Measurements from ENCODE around the gene CD69.
"Not testable (repeated sequence)": the region's sequence is repeated elsewhere in the genome, so short reads cannot be mapped to it uniquely, and the experiment has no call there.

Gene CD69

DNA sequence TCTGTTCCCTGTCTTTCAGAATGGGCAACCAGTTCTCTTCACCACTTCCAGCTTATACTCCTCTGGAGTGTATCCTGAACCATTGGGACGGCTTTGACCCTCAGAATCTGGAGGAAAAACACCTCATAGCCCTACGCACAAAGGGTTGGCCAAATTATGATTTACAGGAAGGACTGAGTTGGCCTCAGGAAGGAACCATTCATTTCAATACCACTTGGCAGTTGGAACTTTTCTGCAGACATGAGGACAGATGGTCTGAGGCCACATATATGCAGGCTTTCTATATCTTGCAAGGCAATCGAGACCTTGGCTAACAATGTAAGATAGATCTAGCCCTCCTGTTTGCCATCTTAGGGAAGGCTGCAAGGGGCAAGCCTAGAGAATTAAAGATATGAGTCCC lies 51.8 kb downstream of the CD69 start:
- no peaks in the 10 kb centered on the region for H3K27me3 ChIP-seq (replicated peaks)
- in situ Hi-C loops (cut with HindIII; ENCODE audit: low pct_ligation_motif_present, low sequenced_read_pairs), result loop anchor here (10.0 kb wide), 1 partner anchor 74 kb away; no protein-coding TSS in a partner anchor
- no peak overlapping the region for H3K27ac ChIP-seq
- H3K36me3 ChIP-seq (replicated peaks), result no peaks in the 10 kb centered on the region
- H3K4me3 ChIP-seq (ENCODE audit: low read depth, low read length), result no peak overlapping the region
- DNase-seq, result no peak
- TF ChIP-seq, protein P1, sequence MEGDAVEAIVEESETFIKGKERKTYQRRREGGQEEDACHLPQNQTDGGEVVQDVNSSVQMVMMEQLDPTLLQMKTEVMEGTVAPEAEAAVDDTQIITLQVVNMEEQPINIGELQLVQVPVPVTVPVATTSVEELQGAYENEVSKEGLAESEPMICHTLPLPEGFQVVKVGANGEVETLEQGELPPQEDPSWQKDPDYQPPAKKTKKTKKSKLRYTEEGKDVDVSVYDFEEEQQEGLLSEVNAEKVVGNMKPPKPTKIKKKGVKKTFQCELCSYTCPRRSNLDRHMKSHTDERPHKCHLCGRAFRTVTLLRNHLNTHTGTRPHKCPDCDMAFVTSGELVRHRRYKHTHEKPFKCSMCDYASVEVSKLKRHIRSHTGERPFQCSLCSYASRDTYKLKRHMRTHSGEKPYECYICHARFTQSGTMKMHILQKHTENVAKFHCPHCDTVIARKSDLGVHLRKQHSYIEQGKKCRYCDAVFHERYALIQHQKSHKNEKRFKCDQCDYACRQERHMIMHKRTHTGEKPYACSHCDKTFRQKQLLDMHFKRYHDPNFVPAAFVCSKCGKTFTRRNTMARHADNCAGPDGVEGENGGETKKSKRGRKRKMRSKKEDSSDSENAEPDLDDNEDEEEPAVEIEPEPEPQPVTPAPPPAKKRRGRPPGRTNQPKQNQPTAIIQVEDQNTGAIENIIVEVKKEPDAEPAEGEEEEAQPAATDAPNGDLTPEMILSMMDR (IDR thresholded peaks at IDR 0.05; ENCODE audit: low read depth, low read length, missing control alignments), result no peak

- no peaks in the 10 kb centered on the region for H3K36me3 ChIP-seq (replicated peaks)
- H3K4me3 ChIP-seq (ENCODE audit: low read depth, low read length), result no peak overlapping the region
- DNase-seq, result peak; percentile 36
- in situ Hi-C loops (cut with HindIII; ENCODE audit: low pct_ligation_motif_present, low sequenced_read_pairs), result loop anchor here (10.0 kb wide), 1 partner anchor 73 kb away; no protein-coding TSS in a partner anchor
- no peaks in the 10 kb centered on the region for H3K27me3 ChIP-seq (replicated peaks)
- no peak overlapping the region for H3K27ac ChIP-seq
- TF ChIP-seq, protein P1 (IDR thresholded peaks at IDR 0.05; ENCODE audit: low read depth, low read length, missing control alignments), result peak; percentile 86
Observed at GRCh38 chr12:9707864-9708808, 52.6 kb downstream of the CD69 start.

- Histone ChIP-seq H3K27ac (no peak overlapping the region), H3K4me3 (ENCODE audit: low read depth, low read length) (no peak overlapping the region)
- in situ Hi-C loops (cut with HindIII; ENCODE audit: low pct_ligation_motif_present, low sequenced_read_pairs), result loop anchor here (10.0 kb wide), 1 partner anchor 73 kb away; no protein-coding TSS in a partner anchor
Observed at GRCh38 chr12:9707356-9707755, 53.3 kb downstream of the CD69 start.

DNA sequence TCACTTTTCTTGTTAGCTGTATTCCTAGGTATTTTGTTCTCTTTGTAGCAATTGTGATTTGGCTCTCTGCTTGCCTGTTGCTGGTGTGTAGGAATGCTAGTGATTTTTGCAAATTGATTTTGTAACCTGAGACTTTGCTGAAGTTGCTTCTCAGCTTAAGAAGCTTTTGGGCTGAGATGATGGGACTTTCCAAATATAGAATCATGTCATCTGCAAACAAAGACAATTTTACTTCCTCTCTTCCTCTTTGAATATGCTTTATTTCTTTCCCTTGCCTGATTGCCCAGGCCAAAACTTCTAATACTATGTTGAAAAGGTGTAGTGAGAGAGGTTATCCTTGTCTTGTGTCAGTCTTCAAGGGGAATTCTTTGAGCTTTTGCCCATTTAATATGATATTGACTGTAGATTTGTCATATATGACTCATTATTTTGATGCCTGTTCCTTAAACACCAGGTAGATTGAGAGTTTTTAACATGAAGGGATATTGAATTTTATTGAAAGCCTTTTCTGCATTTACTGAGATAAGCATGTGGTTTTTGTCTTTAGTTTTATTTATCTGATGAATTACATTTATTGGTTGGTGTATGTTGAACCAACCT lies 54.5 kb downstream of the CD69 start:
- TF ChIP-seq, protein P1 (IDR thresholded peaks at IDR 0.05; ENCODE audit: low read depth, low read length, missing control alignments), result no peak
- Histone ChIP-seq H3K27me3 (replicated peaks) (no peaks in the 10 kb centered on the region), H3K36me3 (replicated peaks) (no peaks in the 10 kb centered on the region), H3K4me3 (ENCODE audit: low read depth, low read length) (no peak overlapping the region), H3K27ac (no peak overlapping the region)
- DNase-seq, result no peak
- in situ Hi-C loops (cut with HindIII; ENCODE audit: low pct_ligation_motif_present, low sequenced_read_pairs), result loop anchor here (10.0 kb wide), 1 partner anchor 71 kb away; no protein-coding TSS in a partner anchor

More at GRCh38 chr12:9707356-9707755, 53.3 kb downstream of the CD69 start:
- Histone ChIP-seq H3K27me3 (replicated peaks) (no peaks in the 10 kb centered on the region), H3K36me3 (replicated peaks) (no peaks in the 10 kb centered on the region)
- no peak for DNase-seq
- TF ChIP-seq, protein P1 (IDR thresholded peaks at IDR 0.05; ENCODE audit: low read depth, low read length, missing control alignments), result no peak

DNA sequence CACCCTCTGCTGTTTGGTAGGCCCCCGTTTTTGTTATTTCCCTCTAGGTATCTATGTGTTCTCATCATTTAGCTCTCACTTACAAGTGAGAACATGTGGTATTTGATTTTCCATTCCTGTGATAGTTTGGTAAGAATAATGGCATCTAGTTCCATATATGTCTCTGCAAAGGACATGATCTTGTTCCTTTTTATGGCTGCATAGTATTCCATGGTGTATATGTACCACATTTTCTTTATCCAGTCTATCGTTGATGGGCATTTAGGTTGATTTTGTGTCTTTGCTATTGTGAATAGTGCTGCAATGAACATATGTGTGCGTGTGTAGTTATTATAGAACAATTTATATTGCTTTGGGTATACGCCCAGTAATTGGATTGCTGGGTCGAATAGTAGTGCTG lies 56.1 kb downstream of the CD69 start:
- not testable (repeated sequence) for H3K27me3 ChIP-seq (replicated peaks); H3K36me3 ChIP-seq (replicated peaks); DNase-seq; H3K27ac ChIP-seq; H3K4me3 ChIP-seq (ENCODE audit: low read depth, low read length)
- in situ Hi-C loops (cut with HindIII; ENCODE audit: low pct_ligation_motif_present, low sequenced_read_pairs), result loop anchor here (10.0 kb wide), 1 partner anchor 70 kb away; no protein-coding TSS in a partner anchor
